DOHH2 (cell line): ENCODE data around the gene PGM5.

Experiments used
- EZH2phosphoT487 ChIP-seq: fragments of 200-600 bp; sonication (generic); IDR thresholded peaks from 2 replicates; pipeline ENCODE4 v1.6.1; 2017; ENCODE audit warnings: borderline replicate concordance, mild to moderate bottlenecking, antibody characterized with exemption, low read length, moderate library complexity, mixed read lengths
- TF ChIP-seq, protein P1 (sequence below): fragments of 200-600 bp; sonication (generic); IDR thresholded peaks from one replicate; pipeline ENCODE4 v1.5.1; 2014; ENCODE audit warnings: antibody characterized with exemption, mild to moderate bottlenecking, low read depth, low read length; ENCODE audit not compliant: poor library complexity, severe bottlenecking

DNA sequence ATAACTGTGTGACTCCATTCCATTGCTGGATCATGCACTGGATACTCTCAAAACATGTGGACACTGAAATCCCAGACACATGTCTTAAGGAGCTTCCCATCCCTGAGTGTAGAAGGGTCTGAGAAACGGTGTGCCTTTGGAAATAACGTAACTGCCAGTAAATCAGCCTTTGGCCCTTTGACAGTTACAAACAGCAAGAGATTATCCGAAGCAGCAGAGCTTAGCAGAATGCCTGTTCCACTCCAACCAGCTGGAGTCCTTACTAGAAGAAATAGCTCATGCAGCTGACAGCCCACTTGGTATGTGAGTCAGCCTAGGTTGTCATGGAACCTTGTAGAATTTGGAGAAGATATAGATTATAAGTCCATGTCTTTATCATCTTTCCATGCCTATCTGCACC lies 177.3 kb downstream of the PGM5 start:
- TF ChIP-seq, protein P1, sequence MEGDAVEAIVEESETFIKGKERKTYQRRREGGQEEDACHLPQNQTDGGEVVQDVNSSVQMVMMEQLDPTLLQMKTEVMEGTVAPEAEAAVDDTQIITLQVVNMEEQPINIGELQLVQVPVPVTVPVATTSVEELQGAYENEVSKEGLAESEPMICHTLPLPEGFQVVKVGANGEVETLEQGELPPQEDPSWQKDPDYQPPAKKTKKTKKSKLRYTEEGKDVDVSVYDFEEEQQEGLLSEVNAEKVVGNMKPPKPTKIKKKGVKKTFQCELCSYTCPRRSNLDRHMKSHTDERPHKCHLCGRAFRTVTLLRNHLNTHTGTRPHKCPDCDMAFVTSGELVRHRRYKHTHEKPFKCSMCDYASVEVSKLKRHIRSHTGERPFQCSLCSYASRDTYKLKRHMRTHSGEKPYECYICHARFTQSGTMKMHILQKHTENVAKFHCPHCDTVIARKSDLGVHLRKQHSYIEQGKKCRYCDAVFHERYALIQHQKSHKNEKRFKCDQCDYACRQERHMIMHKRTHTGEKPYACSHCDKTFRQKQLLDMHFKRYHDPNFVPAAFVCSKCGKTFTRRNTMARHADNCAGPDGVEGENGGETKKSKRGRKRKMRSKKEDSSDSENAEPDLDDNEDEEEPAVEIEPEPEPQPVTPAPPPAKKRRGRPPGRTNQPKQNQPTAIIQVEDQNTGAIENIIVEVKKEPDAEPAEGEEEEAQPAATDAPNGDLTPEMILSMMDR: no peak
- TF ChIP-seq EZH2phosphoT487: no peak
